GM23338 (cell line): ENCODE data around the gene KRTAP4-6. TPM values are rescaled to one million over a fixed set of nuclear protein-coding genes. Genes with fewer than 3 reads are reported as not detected.

Source experiments
- ATAC-seq: fragments of 200-7000 bp; cut with Tn5 transposase; 3 replicates; pipeline ENCODE4 v1.9.1; 2020
- DNase-seq: peaks from one replicate; pipeline ENCODE4 v3.0.0-alpha.2; 2015; ENCODE audit warnings: low spot score
- H2AFZ ChIP-seq: fragments of 200-600 bp; sonication (generic); 2 replicates; pipeline ENCODE4 v1.8.0; 2016; ENCODE audit warnings: antibody characterized with exemption, mild to moderate bottlenecking, moderate library complexity
- H3F3A ChIP-seq: fragments of 200-600 bp; sonication (generic); replicated peaks from 2 replicates; pipeline ENCODE4 v1.8.0; 2017; ENCODE audit warnings: antibody characterized with exemption, mixed run types, low read depth
- H3K27ac ChIP-seq: fragments of 200-600 bp; sonication (generic); 2 replicates; pipeline ENCODE4 v1.6.1; 2016; ENCODE audit warnings: low read depth
- H3K27me3 ChIP-seq: fragments of 200-600 bp; sonication (generic); 2 replicates; pipeline ENCODE4 v1.8.0; 2016; ENCODE audit warnings: mild to moderate bottlenecking, mixed run types, moderate library complexity; ENCODE audit not compliant: insufficient read depth
- H3K36me3 ChIP-seq: fragments of 200-600 bp; sonication (generic); 2 replicates; pipeline ENCODE4 v1.8.0; 2016; ENCODE audit warnings: mild to moderate bottlenecking; ENCODE audit not compliant: insufficient read depth
- H3K4me1 ChIP-seq: fragments of 200-600 bp; sonication (generic); 2 replicates; pipeline ENCODE4 v1.8.0; 2016; ENCODE audit warnings: mild to moderate bottlenecking, moderate library complexity; ENCODE audit not compliant: insufficient read depth
- H3K4me2 ChIP-seq: fragments of 200-600 bp; sonication (generic); 2 replicates; pipeline ENCODE4 v1.7.1; 2017; ENCODE audit warnings: mixed run types
- H3K4me3 ChIP-seq: fragments of 200-600 bp; sonication (generic); 2 replicates; pipeline ENCODE4 v1.6.1; 2016; ENCODE audit warnings: mixed run types
- H3K79me2 ChIP-seq: fragments of 200-600 bp; sonication (generic); replicated peaks from 2 replicates; pipeline ENCODE4 v1.8.0; 2017; ENCODE audit warnings: mild to moderate bottlenecking; ENCODE audit not compliant: insufficient read depth
- H3K9me2 ChIP-seq: fragments of 200-600 bp; sonication (generic); 2 replicates; pipeline ENCODE4 v1.8.0; 2017; ENCODE audit not compliant: insufficient read depth
- H4K20me1 ChIP-seq: fragments of 200-600 bp; sonication (generic); replicated peaks from 2 replicates; pipeline ENCODE4 v1.8.0; 2017; ENCODE audit warnings: mild to moderate bottlenecking; ENCODE audit not compliant: insufficient read depth
- H3K27ac Mint-ChIP-seq: 2 replicates; pipeline ENCODE4 v1.8.0; 2020; ENCODE audit warnings: inconsistent platforms, mild to moderate bottlenecking, moderate library complexity, mixed read lengths
- H3K27me3 Mint-ChIP-seq: 3 replicates; pipeline ENCODE4 v1.8.0; 2022; ENCODE audit warnings: low read depth, mild to moderate bottlenecking, moderate library complexity, mixed read lengths, inconsistent platforms; ENCODE audit not compliant: insufficient read depth, poor library complexity
- H3K36me3 Mint-ChIP-seq: 3 replicates; pipeline ENCODE4 v1.8.0; 2021; ENCODE audit warnings: low read depth, mild to moderate bottlenecking, inconsistent platforms, moderate library complexity, mixed read lengths
- H3K4me1 Mint-ChIP-seq: 3 replicates; pipeline ENCODE4 v1.8.0; 2020; ENCODE audit warnings: mild to moderate bottlenecking, inconsistent platforms, mixed read lengths
- H3K4me3 Mint-ChIP-seq: 3 replicates; pipeline ENCODE4 v1.8.0; 2021; ENCODE audit warnings: moderate library complexity, mild to moderate bottlenecking, inconsistent platforms, mixed read lengths
- H3K9me3 Mint-ChIP-seq: 3 replicates; pipeline ENCODE4 v1.8.0; 2020; ENCODE audit warnings: moderate library complexity, mild to moderate bottlenecking, inconsistent platforms, mixed read lengths
- CREB1 ChIP-seq: fragments of 250-450 bp; sonication (Bioruptor Pico); IDR thresholded peaks from 2 replicates; pipeline ENCODE4 v1.5.0; 2020; ENCODE audit warnings: low read depth, mild to moderate bottlenecking, moderate library complexity
- EZH2 ChIP-seq: fragments of 200-600 bp; sonication (generic); IDR thresholded peaks from one replicate; pipeline ENCODE4 v1.8.0; 2017; ENCODE audit warnings: antibody characterized with exemption, mild to moderate bottlenecking, low read depth; ENCODE audit not compliant: unreplicated experiment
- EZH2phosphoT487 ChIP-seq: fragments of 200-600 bp; sonication (generic); IDR thresholded peaks from one replicate; pipeline ENCODE4 v1.8.1; 2018; ENCODE audit warnings: antibody characterized with exemption; ENCODE audit not compliant: unreplicated experiment
- JUNB ChIP-seq: IDR thresholded peaks from one replicate; pipeline ENCODE4 v1.6.1; 2016; ENCODE audit warnings: antibody characterized with exemption; ENCODE audit not compliant: unreplicated experiment
- NANOG ChIP-seq: IDR thresholded peaks from 2 replicates; pipeline ENCODE4 v1.6.1; 2016; ENCODE audit warnings: antibody characterized with exemption, borderline replicate concordance
- POLR2AphosphoS5 ChIP-seq: IDR thresholded peaks from 2 replicates; pipeline ENCODE4 v1.6.1; 2016; ENCODE audit warnings: antibody characterized with exemption, low read depth
- STAT1 ChIP-seq: IDR thresholded peaks from one replicate; pipeline ENCODE4 v1.6.1; 2016; ENCODE audit warnings: antibody characterized with exemption; ENCODE audit not compliant: unreplicated experiment
- ZNF114 ChIP-seq: fragments of 250-450 bp; sonication (Bioruptor Pico); IDR thresholded peaks from 2 replicates; pipeline ENCODE4 v1.5.0; 2020; ENCODE audit warnings: mild to moderate bottlenecking, moderate library complexity
- ZNF331 ChIP-seq: fragments of 250-450 bp; sonication (Bioruptor Pico); IDR thresholded peaks from 2 replicates; pipeline ENCODE4 v1.5.0; 2020; ENCODE audit warnings: low read depth, mild to moderate bottlenecking, moderate library complexity
- polyA plus RNA-seq: library from polyadenylated mRNA; unstranded; fragments of >200 nt; fragmentation: Nextera tagmentation; extraction: Ambion mirVana; gene quantifications from 2 replicates; pipeline ENCODE4 v1.2.1, GENCODE V29; 2016
- total RNA-seq: library from RNA; depleted of rRNA; stranded (reverse); fragments of >200 nt; shearing (Covaris generic); gene quantifications from 2 replicates; pipeline ENCODE4 v1.2.3, GENCODE V29; 2014
- TF ChIP-seq, protein P1 (sequence below): fragments of 250-450 bp; sonication (Bioruptor Pico); IDR thresholded peaks from 2 replicates; pipeline ENCODE4 v1.5.0; 2020; ENCODE audit warnings: mild to moderate bottlenecking, moderate library complexity
- TF ChIP-seq, protein P2 (sequence below): IDR thresholded peaks from 2 replicates; pipeline ENCODE4 v1.6.1; 2016; ENCODE audit warnings: antibody characterized with exemption
- TF ChIP-seq, protein P3 (sequence below): IDR thresholded peaks from one replicate; pipeline ENCODE4 v1.6.1; 2018; ENCODE audit warnings: antibody characterized with exemption; ENCODE audit not compliant: unreplicated experiment
- TF ChIP-seq, protein P4 (sequence below), 2 experiments: fragments of 200-600 bp in 1 of 2; sonication (generic) in 1 of 2; conservative IDR thresholded peaks; 2 replicates each; pipeline versions ENCODE4 v1.5.1 to v1.6.1; 2016 to 2017; ENCODE audit warnings: antibody characterized with exemption in 2 of 2, low read depth in 2 of 2, mild to moderate bottlenecking in 2 of 2, moderate library complexity in 1 of 2

Gene KRTAP4-6
- total and polyA plus RNA-seq, 2 experiments from 2014 or later = not detected

DNA sequence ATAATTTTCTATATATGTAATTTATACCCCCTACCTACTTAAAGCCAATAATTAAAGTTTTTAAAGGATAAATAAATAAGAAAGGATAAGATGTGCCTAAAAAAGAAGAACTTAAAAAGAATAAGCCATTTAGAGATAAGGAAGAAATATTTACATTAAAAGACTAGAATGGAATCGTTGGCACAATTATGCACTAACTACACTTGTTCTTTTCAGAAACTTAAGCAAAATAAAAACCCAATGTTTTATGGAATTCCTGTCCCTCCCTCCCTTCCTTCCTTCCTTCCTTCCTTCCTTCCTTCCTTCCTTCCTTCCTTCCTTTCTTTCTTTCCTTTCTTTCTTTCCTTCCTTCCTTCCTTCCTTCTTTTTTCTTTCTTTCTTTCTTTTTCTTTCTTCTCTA is 4.5 kb upstream of the KRTAP4-6 start:
- no peaks in the 10 kb centered on the region; the same call in 1 of the 2 replicates for H3K36me3 ChIP-seq
- no peaks in the 10 kb centered on the region for H4K20me1 ChIP-seq
- no peaks in the 10 kb centered on the region for H3F3A ChIP-seq
- no peak for TF ChIP-seq EZH2
- no peak for TF ChIP-seq ZNF114 (CRISPR knock-in tag)
- no peak for TF ChIP-seq EZH2phosphoT487
- TF ChIP-seq ZNF331 (CRISPR knock-in tag) = no peak
- TF ChIP-seq NANOG = no peak
- TF ChIP-seq, protein P1, sequence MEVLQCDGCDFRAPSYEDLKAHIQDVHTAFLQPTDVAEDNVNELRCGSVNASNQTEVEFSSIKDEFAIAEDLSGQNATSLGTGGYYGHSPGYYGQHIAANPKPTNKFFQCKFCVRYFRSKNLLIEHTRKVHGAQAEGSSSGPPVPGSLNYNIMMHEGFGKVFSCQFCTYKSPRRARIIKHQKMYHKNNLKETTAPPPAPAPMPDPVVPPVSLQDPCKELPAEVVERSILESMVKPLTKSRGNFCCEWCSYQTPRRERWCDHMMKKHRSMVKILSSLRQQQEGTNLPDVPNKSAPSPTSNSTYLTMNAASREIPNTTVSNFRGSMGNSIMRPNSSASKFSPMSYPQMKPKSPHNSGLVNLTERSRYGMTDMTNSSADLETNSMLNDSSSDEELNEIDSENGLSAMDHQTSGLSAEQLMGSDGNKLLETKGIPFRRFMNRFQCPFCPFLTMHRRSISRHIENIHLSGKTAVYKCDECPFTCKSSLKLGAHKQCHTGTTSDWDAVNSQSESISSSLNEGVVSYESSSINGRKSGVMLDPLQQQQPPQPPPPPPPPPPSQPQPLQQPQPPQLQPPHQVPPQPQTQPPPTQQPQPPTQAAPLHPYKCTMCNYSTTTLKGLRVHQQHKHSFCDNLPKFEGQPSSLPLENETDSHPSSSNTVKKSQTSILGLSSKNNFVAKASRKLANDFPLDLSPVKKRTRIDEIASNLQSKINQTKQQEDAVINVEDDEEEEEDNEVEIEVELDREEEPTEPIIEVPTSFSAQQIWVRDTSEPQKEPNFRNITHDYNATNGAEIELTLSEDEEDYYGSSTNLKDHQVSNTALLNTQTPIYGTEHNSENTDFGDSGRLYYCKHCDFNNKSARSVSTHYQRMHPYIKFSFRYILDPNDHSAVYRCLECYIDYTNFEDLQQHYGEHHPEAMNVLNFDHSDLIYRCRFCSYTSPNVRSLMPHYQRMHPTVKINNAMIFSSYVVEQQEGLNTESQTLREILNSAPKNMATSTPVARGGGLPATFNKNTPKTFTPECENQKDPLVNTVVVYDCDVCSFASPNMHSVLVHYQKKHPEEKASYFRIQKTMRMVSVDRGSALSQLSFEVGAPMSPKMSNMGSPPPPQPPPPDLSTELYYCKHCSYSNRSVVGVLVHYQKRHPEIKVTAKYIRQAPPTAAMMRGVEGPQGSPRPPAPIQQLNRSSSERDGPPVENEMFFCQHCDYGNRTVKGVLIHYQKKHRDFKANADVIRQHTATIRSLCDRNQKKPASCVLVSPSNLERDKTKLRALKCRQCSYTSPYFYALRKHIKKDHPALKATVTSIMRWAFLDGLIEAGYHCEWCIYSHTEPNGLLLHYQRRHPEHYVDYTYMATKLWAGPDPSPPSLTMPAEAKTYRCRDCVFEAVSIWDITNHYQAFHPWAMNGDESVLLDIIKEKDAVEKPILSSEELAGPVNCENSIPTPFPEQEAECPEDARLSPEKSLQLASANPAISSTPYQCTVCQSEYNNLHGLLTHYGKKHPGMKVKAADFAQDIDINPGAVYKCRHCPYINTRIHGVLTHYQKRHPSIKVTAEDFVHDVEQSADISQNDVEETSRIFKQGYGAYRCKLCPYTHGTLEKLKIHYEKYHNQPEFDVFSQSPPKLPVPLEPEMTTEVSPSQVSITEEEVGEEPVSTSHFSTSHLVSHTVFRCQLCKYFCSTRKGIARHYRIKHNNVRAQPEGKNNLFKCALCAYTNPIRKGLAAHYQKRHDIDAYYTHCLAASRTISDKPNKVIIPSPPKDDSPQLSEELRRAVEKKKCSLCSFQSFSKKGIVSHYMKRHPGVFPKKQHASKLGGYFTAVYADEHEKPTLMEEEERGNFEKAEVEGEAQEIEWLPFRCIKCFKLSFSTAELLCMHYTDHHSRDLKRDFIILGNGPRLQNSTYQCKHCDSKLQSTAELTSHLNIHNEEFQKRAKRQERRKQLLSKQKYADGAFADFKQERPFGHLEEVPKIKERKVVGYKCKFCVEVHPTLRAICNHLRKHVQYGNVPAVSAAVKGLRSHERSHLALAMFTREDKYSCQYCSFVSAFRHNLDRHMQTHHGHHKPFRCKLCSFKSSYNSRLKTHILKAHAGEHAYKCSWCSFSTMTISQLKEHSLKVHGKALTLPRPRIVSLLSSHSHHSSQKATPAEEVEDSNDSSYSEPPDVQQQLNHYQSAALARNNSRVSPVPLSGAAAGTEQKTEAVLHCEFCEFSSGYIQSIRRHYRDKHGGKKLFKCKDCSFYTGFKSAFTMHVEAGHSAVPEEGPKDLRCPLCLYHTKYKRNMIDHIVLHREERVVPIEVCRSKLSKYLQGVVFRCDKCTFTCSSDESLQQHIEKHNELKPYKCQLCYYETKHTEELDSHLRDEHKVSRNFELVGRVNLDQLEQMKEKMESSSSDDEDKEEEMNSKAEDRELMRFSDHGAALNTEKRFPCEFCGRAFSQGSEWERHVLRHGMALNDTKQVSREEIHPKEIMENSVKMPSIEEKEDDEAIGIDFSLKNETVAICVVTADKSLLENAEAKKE (CRISPR knock-in tag) = no peak
- TF ChIP-seq, protein P2, sequence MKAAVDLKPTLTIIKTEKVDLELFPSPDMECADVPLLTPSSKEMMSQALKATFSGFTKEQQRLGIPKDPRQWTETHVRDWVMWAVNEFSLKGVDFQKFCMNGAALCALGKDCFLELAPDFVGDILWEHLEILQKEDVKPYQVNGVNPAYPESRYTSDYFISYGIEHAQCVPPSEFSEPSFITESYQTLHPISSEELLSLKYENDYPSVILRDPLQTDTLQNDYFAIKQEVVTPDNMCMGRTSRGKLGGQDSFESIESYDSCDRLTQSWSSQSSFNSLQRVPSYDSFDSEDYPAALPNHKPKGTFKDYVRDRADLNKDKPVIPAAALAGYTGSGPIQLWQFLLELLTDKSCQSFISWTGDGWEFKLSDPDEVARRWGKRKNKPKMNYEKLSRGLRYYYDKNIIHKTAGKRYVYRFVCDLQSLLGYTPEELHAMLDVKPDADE = no peak
- TF ChIP-seq, protein P3, sequence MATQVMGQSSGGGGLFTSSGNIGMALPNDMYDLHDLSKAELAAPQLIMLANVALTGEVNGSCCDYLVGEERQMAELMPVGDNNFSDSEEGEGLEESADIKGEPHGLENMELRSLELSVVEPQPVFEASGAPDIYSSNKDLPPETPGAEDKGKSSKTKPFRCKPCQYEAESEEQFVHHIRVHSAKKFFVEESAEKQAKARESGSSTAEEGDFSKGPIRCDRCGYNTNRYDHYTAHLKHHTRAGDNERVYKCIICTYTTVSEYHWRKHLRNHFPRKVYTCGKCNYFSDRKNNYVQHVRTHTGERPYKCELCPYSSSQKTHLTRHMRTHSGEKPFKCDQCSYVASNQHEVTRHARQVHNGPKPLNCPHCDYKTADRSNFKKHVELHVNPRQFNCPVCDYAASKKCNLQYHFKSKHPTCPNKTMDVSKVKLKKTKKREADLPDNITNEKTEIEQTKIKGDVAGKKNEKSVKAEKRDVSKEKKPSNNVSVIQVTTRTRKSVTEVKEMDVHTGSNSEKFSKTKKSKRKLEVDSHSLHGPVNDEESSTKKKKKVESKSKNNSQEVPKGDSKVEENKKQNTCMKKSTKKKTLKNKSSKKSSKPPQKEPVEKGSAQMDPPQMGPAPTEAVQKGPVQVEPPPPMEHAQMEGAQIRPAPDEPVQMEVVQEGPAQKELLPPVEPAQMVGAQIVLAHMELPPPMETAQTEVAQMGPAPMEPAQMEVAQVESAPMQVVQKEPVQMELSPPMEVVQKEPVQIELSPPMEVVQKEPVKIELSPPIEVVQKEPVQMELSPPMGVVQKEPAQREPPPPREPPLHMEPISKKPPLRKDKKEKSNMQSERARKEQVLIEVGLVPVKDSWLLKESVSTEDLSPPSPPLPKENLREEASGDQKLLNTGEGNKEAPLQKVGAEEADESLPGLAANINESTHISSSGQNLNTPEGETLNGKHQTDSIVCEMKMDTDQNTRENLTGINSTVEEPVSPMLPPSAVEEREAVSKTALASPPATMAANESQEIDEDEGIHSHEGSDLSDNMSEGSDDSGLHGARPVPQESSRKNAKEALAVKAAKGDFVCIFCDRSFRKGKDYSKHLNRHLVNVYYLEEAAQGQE = no peak
- no peak for TF ChIP-seq POLR2AphosphoS5
- TF ChIP-seq, protein P4, sequence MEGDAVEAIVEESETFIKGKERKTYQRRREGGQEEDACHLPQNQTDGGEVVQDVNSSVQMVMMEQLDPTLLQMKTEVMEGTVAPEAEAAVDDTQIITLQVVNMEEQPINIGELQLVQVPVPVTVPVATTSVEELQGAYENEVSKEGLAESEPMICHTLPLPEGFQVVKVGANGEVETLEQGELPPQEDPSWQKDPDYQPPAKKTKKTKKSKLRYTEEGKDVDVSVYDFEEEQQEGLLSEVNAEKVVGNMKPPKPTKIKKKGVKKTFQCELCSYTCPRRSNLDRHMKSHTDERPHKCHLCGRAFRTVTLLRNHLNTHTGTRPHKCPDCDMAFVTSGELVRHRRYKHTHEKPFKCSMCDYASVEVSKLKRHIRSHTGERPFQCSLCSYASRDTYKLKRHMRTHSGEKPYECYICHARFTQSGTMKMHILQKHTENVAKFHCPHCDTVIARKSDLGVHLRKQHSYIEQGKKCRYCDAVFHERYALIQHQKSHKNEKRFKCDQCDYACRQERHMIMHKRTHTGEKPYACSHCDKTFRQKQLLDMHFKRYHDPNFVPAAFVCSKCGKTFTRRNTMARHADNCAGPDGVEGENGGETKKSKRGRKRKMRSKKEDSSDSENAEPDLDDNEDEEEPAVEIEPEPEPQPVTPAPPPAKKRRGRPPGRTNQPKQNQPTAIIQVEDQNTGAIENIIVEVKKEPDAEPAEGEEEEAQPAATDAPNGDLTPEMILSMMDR (conservative IDR thresholded peaks at IDR 0.05; ENCODE audit: low read depth in 2 of 2) = no peak
- no peak for TF ChIP-seq STAT1
- no peak for TF ChIP-seq CREB1 (CRISPR knock-in tag)
- no peak for TF ChIP-seq JUNB
- no peak overlapping the region for H3K4me3 ChIP-seq
- no peak overlapping the region for H3K4me3 Mint-ChIP-seq
- DNase-seq (no peak), ATAC-seq (no peak)
- H2AFZ ChIP-seq = no peak overlapping the region
- H3K27me3 Mint-ChIP-seq = peaks cover 5% of the 10 kb centered on the region
- H3K36me3 Mint-ChIP-seq = peaks cover 22% of the 10 kb centered on the region
- H3K4me2 ChIP-seq = no peak overlapping the region
- no peaks in the 10 kb centered on the region for H3K27me3 ChIP-seq
- 0 out of 2 replicates have a peak, but pooled peaks cover 3% of the 10 kb centered on the region for H3K9me2 ChIP-seq
- no peak overlapping the region for H3K27ac ChIP-seq
- H3K27ac Mint-ChIP-seq = no peak overlapping the region
- peaks cover 3% of the 10 kb centered on the region; the same call in 2 of the 3 replicates for H3K4me1 Mint-ChIP-seq
- H3K79me2 ChIP-seq = no peaks in the 10 kb centered on the region
- H3K4me1 ChIP-seq = 0 out of 2 replicates have a peak, but pooled peaks cover 3% of the 10 kb centered on the region
- H3K9me3 Mint-ChIP-seq = peaks cover 34% of the 10 kb centered on the region
